ENCODE results near the gene FATE1. TPM values are rescaled to one million over a fixed set of nuclear protein-coding genes. Genes with fewer than 3 reads are reported as not detected.

The FATE1 gene
- total RNA-seq, 1 experiment from 2014 or later, result not detected

GRCh38 chrX:151765026-151765425 is 49.2 kb downstream of the FATE1 start:
- POLR2A ChIA-PET (ENCODE audit: unreplicated experiment), result no interaction called here
- Histone ChIP-seq H4K20me1 (ENCODE audit: low read length) (no peaks in the 10 kb centered on the region), H3K9me2 (replicated peaks; ENCODE audit: low read length) (no peaks in the 10 kb centered on the region), H3K27me3 (ENCODE audit: low read length) (no peaks in the 10 kb centered on the region), H3K9ac (ENCODE audit: low read length) (no peak overlapping the region), H3K79me2 (ENCODE audit: low read length) (no peaks in the 10 kb centered on the region), H3K4me2 (ENCODE audit: low read length) (no peak overlapping the region), H3F3A (ENCODE audit: low read length, unreplicated experiment) (no peaks in the 10 kb centered on the region), H3K4me3 (ENCODE audit: low read length) (no peak overlapping the region), H3K27ac (ENCODE audit: low read length) (no peak overlapping the region), H3K4me1 (ENCODE audit: insufficient read depth, low read length) (no peaks in the 10 kb centered on the region), H3K36me3 (ENCODE audit: low read depth, low read length) (no peaks in the 10 kb centered on the region), H2AFZ (ENCODE audit: low read length) (no peak overlapping the region), H3K9me3 (ENCODE audit: low read length) (no peaks in the 10 kb centered on the region)
- no TSS peak for BruUV-seq (replicated peaks)
- intact Hi-C loops (cut with micrococcal nuclease), result no loop called here
- DNase-seq (no peak), ATAC-seq (no peak)
- TF ChIP-seq EZH2 (IDR thresholded peaks at IDR 0.05; ENCODE audit: low read length, unreplicated experiment) (no peak), CTCF (conservative IDR thresholded peaks at IDR 0.05; ENCODE audit: low read depth, low read length) (no peak), EZH2phosphoT487 (IDR thresholded peaks at IDR 0.05; ENCODE audit: borderline replicate concordance, low read length) (no peak)
- CTCF ChIA-PET, result no interaction called here

GRCh38 chrX:151771726-151772125 is 55.9 kb downstream of the FATE1 start:
- Histone ChIP-seq H3K27me3 (ENCODE audit: low read length) (0 out of 2 replicates have a peak, but pooled peaks cover 7% of the 10 kb centered on the region), H3F3A (ENCODE audit: low read length, unreplicated experiment) (no peaks in the 10 kb centered on the region), H3K27ac (ENCODE audit: low read length) (no peak overlapping the region), H3K36me3 (ENCODE audit: low read depth, low read length) (no peaks in the 10 kb centered on the region), H3K79me2 (ENCODE audit: low read length) (no peaks in the 10 kb centered on the region), H3K4me1 (ENCODE audit: insufficient read depth, low read length) (no peaks in the 10 kb centered on the region), H3K9ac (ENCODE audit: low read length) (no peak overlapping the region), H4K20me1 (ENCODE audit: low read length) (no peaks in the 10 kb centered on the region), H3K4me2 (ENCODE audit: low read length) (no peak overlapping the region), H3K9me2 (replicated peaks; ENCODE audit: low read length) (no peaks in the 10 kb centered on the region), H2AFZ (ENCODE audit: low read length) (no peak overlapping the region), H3K9me3 (ENCODE audit: low read length) (no peaks in the 10 kb centered on the region), H3K4me3 (ENCODE audit: low read length) (no peak overlapping the region)
- ChIA-PET CTCF (no interaction called here), POLR2A (ENCODE audit: unreplicated experiment) (no interaction called here)
- no peak for ATAC-seq
- DNase-seq, result no peak
- intact Hi-C loops (cut with micrococcal nuclease), result no loop called here
- BruUV-seq (replicated peaks), result no TSS peak
- TF ChIP-seq CTCF (conservative IDR thresholded peaks at IDR 0.05; ENCODE audit: low read depth, low read length) (no peak), EZH2phosphoT487 (IDR thresholded peaks at IDR 0.05; ENCODE audit: borderline replicate concordance, low read length) (no peak), EZH2 (IDR thresholded peaks at IDR 0.05; ENCODE audit: low read length, unreplicated experiment) (no peak)

Other genes starting within 250 kb of the FATE1 start
- gene PASD1, start 152.4 kb upstream of the FATE1 start, total RNA-seq (2014; rRNA removed), result not detected in 2 replicates
- not detected in 2 replicates for gene PRRG3, start 20.6 kb upstream of the FATE1 start, total RNA-seq (2014; rRNA removed)
- gene CNGA2, start 18.7 kb downstream of the FATE1 start, total RNA-seq (2014; rRNA removed), result not detected in 2 replicates
- gene MAGEA4, start 196.9 kb downstream of the FATE1 start, total RNA-seq (2014; rRNA removed), result not detected in 2 replicates

Data from PC-3 (cell line).